PC-9 (cell line): Measurements from ENCODE around the gene ANKRD33B.

Experiments
- EZH2 ChIP-seq: fragments of 200-600 bp; sonication (generic); IDR thresholded peaks from 2 replicates; pipeline ENCODE4 v1.8.0; 2017; ENCODE audit warnings: antibody characterized with exemption, low read depth
- TF ChIP-seq, protein P1 (sequence below): fragments of 200-600 bp; sonication (generic); conservative IDR thresholded peaks from 2 replicates; pipeline ENCODE4 v1.6.1; 2017; ENCODE audit warnings: mixed run types, antibody characterized with exemption, mild to moderate bottlenecking, moderate library complexity

GRCh38 chr5:10533226-10533625, 30.6 kb upstream of the ANKRD33B start:
- TF ChIP-seq, protein P1, sequence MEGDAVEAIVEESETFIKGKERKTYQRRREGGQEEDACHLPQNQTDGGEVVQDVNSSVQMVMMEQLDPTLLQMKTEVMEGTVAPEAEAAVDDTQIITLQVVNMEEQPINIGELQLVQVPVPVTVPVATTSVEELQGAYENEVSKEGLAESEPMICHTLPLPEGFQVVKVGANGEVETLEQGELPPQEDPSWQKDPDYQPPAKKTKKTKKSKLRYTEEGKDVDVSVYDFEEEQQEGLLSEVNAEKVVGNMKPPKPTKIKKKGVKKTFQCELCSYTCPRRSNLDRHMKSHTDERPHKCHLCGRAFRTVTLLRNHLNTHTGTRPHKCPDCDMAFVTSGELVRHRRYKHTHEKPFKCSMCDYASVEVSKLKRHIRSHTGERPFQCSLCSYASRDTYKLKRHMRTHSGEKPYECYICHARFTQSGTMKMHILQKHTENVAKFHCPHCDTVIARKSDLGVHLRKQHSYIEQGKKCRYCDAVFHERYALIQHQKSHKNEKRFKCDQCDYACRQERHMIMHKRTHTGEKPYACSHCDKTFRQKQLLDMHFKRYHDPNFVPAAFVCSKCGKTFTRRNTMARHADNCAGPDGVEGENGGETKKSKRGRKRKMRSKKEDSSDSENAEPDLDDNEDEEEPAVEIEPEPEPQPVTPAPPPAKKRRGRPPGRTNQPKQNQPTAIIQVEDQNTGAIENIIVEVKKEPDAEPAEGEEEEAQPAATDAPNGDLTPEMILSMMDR, result no peak
- no peak for TF ChIP-seq EZH2
